ENCODE measurements around the gene ANK3. TPM values are rescaled to one million over a fixed set of nuclear protein-coding genes. Genes with fewer than 3 reads are reported as not detected.

Gene ANK3
- total and polyA plus RNA-seq, 2 experiments from 2014 or later = 26.2 to 49.0 TPM

DNA sequence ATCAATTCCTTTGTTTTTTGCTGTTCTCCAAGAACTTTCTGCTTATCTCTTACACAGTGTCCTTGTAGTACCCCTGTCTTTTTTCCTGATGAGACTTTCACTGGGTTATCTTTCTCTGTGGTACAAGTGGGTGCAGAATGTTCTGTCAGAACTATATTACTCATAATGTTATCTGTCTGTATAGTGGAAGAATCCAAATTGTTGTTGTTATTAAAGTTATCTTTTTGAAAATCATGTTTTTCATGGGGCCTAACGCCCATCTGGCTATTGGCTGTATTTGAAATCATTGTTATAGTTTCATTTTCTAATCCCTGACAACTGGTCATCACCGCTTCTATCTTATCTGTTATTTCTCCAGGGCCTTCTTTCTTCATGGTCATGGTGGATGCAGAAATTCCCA is 320.4 kb downstream of the ANK3 start:
- Histone ChIP-seq H3K4me1 (ENCODE audit: insufficient read depth) (no peaks in the 10 kb centered on the region), H4K20me1 (ENCODE audit: insufficient read depth, poor library complexity, severe bottlenecking) (no peaks in the 10 kb centered on the region), H3K27ac (no peak overlapping the region), H3K36me3 (replicated peaks; ENCODE audit: insufficient read depth, low read depth) (no peaks in the 10 kb centered on the region), H3K4me2 (no peak overlapping the region), H3K27me3 (no peaks in the 10 kb centered on the region), H3K9me2 (replicated peaks; ENCODE audit: insufficient read depth) (no peaks in the 10 kb centered on the region), H3K79me2 (no peaks in the 10 kb centered on the region), H3K4me3 (no peak overlapping the region), H3K9me3 (ENCODE audit: low read depth) (no peaks in the 10 kb centered on the region), H2AFZ (no peak overlapping the region)
- 93% methylated on average over 2 of the region's 2 CpGs for WGBS (ENCODE audit: low lambda C conversion rate, missing lambda C conversion rate)
- TF ChIP-seq EZH2phosphoT487 (IDR thresholded peaks at IDR 0.05; ENCODE audit: low read depth, severe bottlenecking, unreplicated experiment) (no peak), EZH2 (IDR thresholded peaks at IDR 0.05; ENCODE audit: borderline replicate concordance) (no peak)
- TF ChIP-seq, protein P1, sequence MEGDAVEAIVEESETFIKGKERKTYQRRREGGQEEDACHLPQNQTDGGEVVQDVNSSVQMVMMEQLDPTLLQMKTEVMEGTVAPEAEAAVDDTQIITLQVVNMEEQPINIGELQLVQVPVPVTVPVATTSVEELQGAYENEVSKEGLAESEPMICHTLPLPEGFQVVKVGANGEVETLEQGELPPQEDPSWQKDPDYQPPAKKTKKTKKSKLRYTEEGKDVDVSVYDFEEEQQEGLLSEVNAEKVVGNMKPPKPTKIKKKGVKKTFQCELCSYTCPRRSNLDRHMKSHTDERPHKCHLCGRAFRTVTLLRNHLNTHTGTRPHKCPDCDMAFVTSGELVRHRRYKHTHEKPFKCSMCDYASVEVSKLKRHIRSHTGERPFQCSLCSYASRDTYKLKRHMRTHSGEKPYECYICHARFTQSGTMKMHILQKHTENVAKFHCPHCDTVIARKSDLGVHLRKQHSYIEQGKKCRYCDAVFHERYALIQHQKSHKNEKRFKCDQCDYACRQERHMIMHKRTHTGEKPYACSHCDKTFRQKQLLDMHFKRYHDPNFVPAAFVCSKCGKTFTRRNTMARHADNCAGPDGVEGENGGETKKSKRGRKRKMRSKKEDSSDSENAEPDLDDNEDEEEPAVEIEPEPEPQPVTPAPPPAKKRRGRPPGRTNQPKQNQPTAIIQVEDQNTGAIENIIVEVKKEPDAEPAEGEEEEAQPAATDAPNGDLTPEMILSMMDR (IDR thresholded peaks at IDR 0.05; ENCODE audit: poor library complexity) = no peak
- no peak for DNase-seq (ENCODE audit: low spot score)

DNA sequence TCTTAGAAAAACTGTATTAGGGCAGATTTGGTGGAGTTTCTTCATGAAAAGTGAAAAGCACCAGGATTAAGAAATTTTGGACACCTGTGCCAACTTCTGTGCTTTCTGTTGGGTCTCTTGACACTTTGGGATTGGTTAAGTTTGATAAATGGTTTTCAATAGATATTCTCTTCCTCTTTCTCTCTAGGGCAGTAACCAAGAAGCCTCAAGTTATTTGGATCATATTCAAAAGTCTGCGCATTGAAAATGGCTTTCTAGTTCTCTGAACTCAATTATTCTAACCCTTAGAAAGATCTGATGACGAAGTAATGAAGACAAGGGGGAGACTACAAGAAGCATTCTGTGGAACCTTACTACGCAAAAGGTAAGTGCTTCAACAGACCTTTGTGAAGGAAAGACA is 339.3 kb downstream of the ANK3 start:
- no peaks in the 10 kb centered on the region for H3K27me3 ChIP-seq
- DNase-seq (ENCODE audit: low spot score) = no peak

DNA sequence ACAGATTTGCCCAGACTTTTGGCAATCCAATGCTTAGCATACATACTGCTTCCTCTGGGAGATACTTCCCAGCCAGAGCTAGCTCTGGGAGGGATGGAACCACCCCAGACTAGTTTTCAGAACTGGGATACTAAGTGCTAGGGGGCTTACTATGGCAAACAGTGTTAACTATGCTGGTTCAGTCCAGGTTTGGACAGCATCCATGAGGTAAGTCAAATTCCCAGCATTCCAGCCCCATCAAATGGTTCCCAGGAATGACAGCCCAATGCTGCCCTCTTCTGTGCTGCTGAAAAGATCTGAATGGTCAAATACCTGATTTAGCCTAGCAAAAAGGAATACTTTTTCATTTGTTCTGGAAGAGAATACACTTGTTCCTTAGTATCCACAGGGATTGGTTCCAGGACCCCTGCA is 341.6 kb downstream of the ANK3 start:
- Histone ChIP-seq H3K4me2 (no peak overlapping the region), H3K27me3 (no peaks in the 10 kb centered on the region), H3K9me2 (replicated peaks; ENCODE audit: insufficient read depth) (no peaks in the 10 kb centered on the region), H3K36me3 (replicated peaks; ENCODE audit: insufficient read depth, low read depth) (no peaks in the 10 kb centered on the region), H3K4me1 (ENCODE audit: insufficient read depth) (peaks cover 9% of the 10 kb centered on the region), H3K4me3 (no peak overlapping the region), H3K79me2 (no peaks in the 10 kb centered on the region), H4K20me1 (ENCODE audit: insufficient read depth, poor library complexity, severe bottlenecking) (no peaks in the 10 kb centered on the region), H2AFZ (no peak overlapping the region), H3K9me3 (ENCODE audit: low read depth) (no peaks in the 10 kb centered on the region), H3K27ac (no peak overlapping the region)
- TF ChIP-seq EZH2phosphoT487 (IDR thresholded peaks at IDR 0.05; ENCODE audit: low read depth, severe bottlenecking, unreplicated experiment) (no peak), EZH2 (IDR thresholded peaks at IDR 0.05; ENCODE audit: borderline replicate concordance) (no peak)
- TF ChIP-seq, protein P1 (IDR thresholded peaks at IDR 0.05; ENCODE audit: poor library complexity) = peak; percentile 40
- DNase-seq (ENCODE audit: low spot score) = peak; percentile 17

More for the DNA sequence above, 339.3 kb downstream of the ANK3 start:
- no peak overlapping the region for H3K4me2 ChIP-seq
- H3K27ac ChIP-seq = no peak overlapping the region
- H4K20me1 ChIP-seq (ENCODE audit: insufficient read depth, poor library complexity, severe bottlenecking) = no peaks in the 10 kb centered on the region
- H2AFZ ChIP-seq = no peak overlapping the region
- 96% methylated on average over 3 of the region's 3 CpGs for WGBS (ENCODE audit: low lambda C conversion rate, missing lambda C conversion rate)
- H3K4me1 ChIP-seq (ENCODE audit: insufficient read depth) = no peaks in the 10 kb centered on the region
- H3K4me3 ChIP-seq = no peak overlapping the region
- no peaks in the 10 kb centered on the region for H3K9me2 ChIP-seq (replicated peaks; ENCODE audit: insufficient read depth)
- no peaks in the 10 kb centered on the region for H3K9me3 ChIP-seq (ENCODE audit: low read depth)
- no peaks in the 10 kb centered on the region for H3K36me3 ChIP-seq (replicated peaks; ENCODE audit: insufficient read depth, low read depth)
- TF ChIP-seq, protein P1 (IDR thresholded peaks at IDR 0.05; ENCODE audit: poor library complexity) = no peak
- no peak for TF ChIP-seq EZH2phosphoT487 (IDR thresholded peaks at IDR 0.05; ENCODE audit: low read depth, severe bottlenecking, unreplicated experiment)
- no peak for TF ChIP-seq EZH2 (IDR thresholded peaks at IDR 0.05; ENCODE audit: borderline replicate concordance)
- no peaks in the 10 kb centered on the region for H3K79me2 ChIP-seq

DNA sequence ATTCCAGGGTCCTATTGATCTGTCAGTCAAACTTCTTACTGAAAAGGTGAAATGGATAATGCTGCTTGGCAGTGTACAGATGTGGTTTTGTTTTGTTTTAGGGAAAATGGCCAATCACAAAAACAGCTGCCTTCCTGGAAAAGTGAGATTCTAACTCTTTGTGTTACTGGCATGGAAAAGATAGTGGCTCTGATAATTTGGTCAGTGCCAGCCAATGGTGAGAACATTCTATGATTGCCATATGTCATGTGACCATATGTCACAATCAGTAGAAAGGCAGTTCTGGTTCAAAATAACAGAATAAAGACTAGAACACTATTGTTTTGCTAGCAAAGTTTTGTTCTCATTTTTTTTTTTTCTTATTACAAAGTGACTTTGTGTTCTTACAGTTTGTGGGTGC is 344.1 kb downstream of the ANK3 start:
- H3K4me3 ChIP-seq = no peak overlapping the region
- TF ChIP-seq EZH2phosphoT487 (IDR thresholded peaks at IDR 0.05; ENCODE audit: low read depth, severe bottlenecking, unreplicated experiment) (no peak), EZH2 (IDR thresholded peaks at IDR 0.05; ENCODE audit: borderline replicate concordance) (no peak)
- TF ChIP-seq, protein P1 (IDR thresholded peaks at IDR 0.05; ENCODE audit: poor library complexity) = no peak
- H3K4me2 ChIP-seq = no peak overlapping the region
- no peak overlapping the region for H2AFZ ChIP-seq
- no peak overlapping the region for H3K27ac ChIP-seq
- H4K20me1 ChIP-seq (ENCODE audit: insufficient read depth, poor library complexity, severe bottlenecking) = no peaks in the 10 kb centered on the region
- H3K9me2 ChIP-seq (replicated peaks; ENCODE audit: insufficient read depth) = no peaks in the 10 kb centered on the region
- H3K79me2 ChIP-seq = no peaks in the 10 kb centered on the region
- peaks cover 21% of the 10 kb centered on the region for H3K4me1 ChIP-seq (ENCODE audit: insufficient read depth)
- DNase-seq (ENCODE audit: low spot score) = no peak
- H3K9me3 ChIP-seq (ENCODE audit: low read depth) = no peaks in the 10 kb centered on the region
- H3K27me3 ChIP-seq = no peaks in the 10 kb centered on the region
- no peaks in the 10 kb centered on the region for H3K36me3 ChIP-seq (replicated peaks; ENCODE audit: insufficient read depth, low read depth)
